Measurements from ENCODE around the gene MINPP1. TPM values are rescaled to one million over a fixed set of nuclear protein-coding genes. Genes with fewer than 3 reads are reported as not detected.

Gene MINPP1
- total and polyA plus RNA-seq, 2 experiments from 2014 or later, result 46.0 to 56.1 TPM

GRCh38 chr10:87600581-87600980 is 95.9 kb downstream of the MINPP1 start:
- H3K9me2 ChIP-seq (replicated peaks; ENCODE audit: insufficient read depth), result no peaks in the 10 kb centered on the region
- no peaks in the 10 kb centered on the region for H4K20me1 ChIP-seq (ENCODE audit: insufficient read depth, poor library complexity, severe bottlenecking)
- peaks cover under 1% of the 10 kb centered on the region for H3K4me1 ChIP-seq (ENCODE audit: insufficient read depth)
- no peaks in the 10 kb centered on the region for H3K27me3 ChIP-seq
- 100% methylated on average over 1 of the region's 1 CpG for WGBS (ENCODE audit: low lambda C conversion rate, missing lambda C conversion rate)
- H3K4me2 ChIP-seq, result no peak overlapping the region
- H3K27ac ChIP-seq, result no peak overlapping the region
- H3K79me2 ChIP-seq, result no peaks in the 10 kb centered on the region
- DNase-seq (ENCODE audit: low spot score), result no peak
- no peak overlapping the region for H3K4me3 ChIP-seq
- no peaks in the 10 kb centered on the region for H3K9me3 ChIP-seq (ENCODE audit: low read depth)
- H2AFZ ChIP-seq, result no peak overlapping the region
- TF ChIP-seq, protein P1, sequence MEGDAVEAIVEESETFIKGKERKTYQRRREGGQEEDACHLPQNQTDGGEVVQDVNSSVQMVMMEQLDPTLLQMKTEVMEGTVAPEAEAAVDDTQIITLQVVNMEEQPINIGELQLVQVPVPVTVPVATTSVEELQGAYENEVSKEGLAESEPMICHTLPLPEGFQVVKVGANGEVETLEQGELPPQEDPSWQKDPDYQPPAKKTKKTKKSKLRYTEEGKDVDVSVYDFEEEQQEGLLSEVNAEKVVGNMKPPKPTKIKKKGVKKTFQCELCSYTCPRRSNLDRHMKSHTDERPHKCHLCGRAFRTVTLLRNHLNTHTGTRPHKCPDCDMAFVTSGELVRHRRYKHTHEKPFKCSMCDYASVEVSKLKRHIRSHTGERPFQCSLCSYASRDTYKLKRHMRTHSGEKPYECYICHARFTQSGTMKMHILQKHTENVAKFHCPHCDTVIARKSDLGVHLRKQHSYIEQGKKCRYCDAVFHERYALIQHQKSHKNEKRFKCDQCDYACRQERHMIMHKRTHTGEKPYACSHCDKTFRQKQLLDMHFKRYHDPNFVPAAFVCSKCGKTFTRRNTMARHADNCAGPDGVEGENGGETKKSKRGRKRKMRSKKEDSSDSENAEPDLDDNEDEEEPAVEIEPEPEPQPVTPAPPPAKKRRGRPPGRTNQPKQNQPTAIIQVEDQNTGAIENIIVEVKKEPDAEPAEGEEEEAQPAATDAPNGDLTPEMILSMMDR (IDR thresholded peaks at IDR 0.05; ENCODE audit: poor library complexity), result no peak
- TF ChIP-seq EZH2phosphoT487 (IDR thresholded peaks at IDR 0.05; ENCODE audit: low read depth, severe bottlenecking, unreplicated experiment) (no peak), EZH2 (IDR thresholded peaks at IDR 0.05; ENCODE audit: borderline replicate concordance) (no peak)
- H3K36me3 ChIP-seq (replicated peaks; ENCODE audit: insufficient read depth, low read depth), result no peaks in the 10 kb centered on the region

Small RNA genes lying within 50 kb of the gene (microRNA-seq; reads per million reads assigned to microRNA genes)
- not detected for gene MIR4678

Other genes with a start within 250 kb of the MINPP1 start
- 5.0 and 5.3 TPM in 2 replicates for gene NUTM2D, start 147.1 kb upstream of the MINPP1 start, total RNA-seq
- gene NUTM2D, start 147.1 kb upstream of the MINPP1 start, polyA plus RNA-seq, result 0.30 and 0.42 TPM in 2 replicates
- 47.0 and 58.0 TPM in 2 replicates for gene PAPSS2, start 155.0 kb downstream of the MINPP1 start, total RNA-seq
- 38.3 and 39.5 TPM in 2 replicates for gene PAPSS2, start 155.0 kb downstream of the MINPP1 start, polyA plus RNA-seq

All from hepatocyte (in vitro differentiated cells).